Nephron (organoid): ENCODE results near the gene SLC6A11.
A peak's percentile ranks its signal among the peaks of the same experiment; 100 is the strongest.

Experiments
- H3K27ac Mint-ChIP-seq, 3 experiments: 2 replicates each; pipeline ENCODE4 v1.8.0; 2020; ENCODE audit warnings: mixed read lengths in 3 of 3, mild to moderate bottlenecking in 2 of 3, moderate library complexity in 1 of 3
- H3K27me3 Mint-ChIP-seq: 2 replicates; pipeline ENCODE4 v1.8.0; 2021; ENCODE audit warnings: low read depth, mild to moderate bottlenecking, moderate library complexity, mixed read lengths
- H3K36me3 Mint-ChIP-seq: 2 replicates; pipeline ENCODE4 v1.8.0; 2020; ENCODE audit warnings: low read depth, mixed read lengths
- H3K4me1 Mint-ChIP-seq: 2 replicates; pipeline ENCODE4 v1.8.0; 2020; ENCODE audit warnings: mixed read lengths
- H3K4me3 Mint-ChIP-seq, 3 experiments: 2 replicates each; pipeline ENCODE4 v1.8.0; 2020; ENCODE audit warnings: mild to moderate bottlenecking in 3 of 3, mixed read lengths in 3 of 3, moderate library complexity in 2 of 3
- H3K9me3 Mint-ChIP-seq: 2 replicates; pipeline ENCODE4 v1.8.0; 2020; ENCODE audit warnings: mixed read lengths
- TF ChIP-seq, protein P1 (sequence below), 3 experiments: fragments of 200-600 bp; sonication (generic); IDR thresholded peaks; one replicate each; pipeline ENCODE4 v1.5.0; 2021; ENCODE audit warnings: antibody characterized with exemption in 3 of 3; ENCODE audit not compliant: unreplicated experiment in 3 of 3

SLC6A11 gene

DNA sequence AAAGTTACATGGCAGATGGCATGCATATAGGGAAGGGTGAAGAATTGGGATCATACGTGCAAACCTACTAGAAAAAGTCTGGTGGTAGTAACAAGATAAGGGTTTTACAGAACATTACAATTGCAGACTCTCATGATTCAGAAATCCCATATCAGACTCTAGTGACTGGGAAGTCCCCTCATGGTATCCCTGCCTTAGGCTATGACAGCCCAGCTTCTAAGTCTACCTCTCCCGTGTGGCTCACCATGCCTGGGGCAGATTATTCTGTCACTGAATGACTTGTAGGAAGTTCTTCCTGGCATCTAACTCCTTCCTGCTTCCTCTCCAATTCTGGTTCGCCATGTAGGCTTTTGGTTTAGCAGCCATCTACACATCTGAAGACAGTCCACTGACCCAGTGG, 5.7 kb upstream of the SLC6A11 start:
- no peak overlapping the region for H3K4me3 Mint-ChIP-seq
- no peaks in the 10 kb centered on the region for H3K4me1 Mint-ChIP-seq
- TF ChIP-seq, protein P1, sequence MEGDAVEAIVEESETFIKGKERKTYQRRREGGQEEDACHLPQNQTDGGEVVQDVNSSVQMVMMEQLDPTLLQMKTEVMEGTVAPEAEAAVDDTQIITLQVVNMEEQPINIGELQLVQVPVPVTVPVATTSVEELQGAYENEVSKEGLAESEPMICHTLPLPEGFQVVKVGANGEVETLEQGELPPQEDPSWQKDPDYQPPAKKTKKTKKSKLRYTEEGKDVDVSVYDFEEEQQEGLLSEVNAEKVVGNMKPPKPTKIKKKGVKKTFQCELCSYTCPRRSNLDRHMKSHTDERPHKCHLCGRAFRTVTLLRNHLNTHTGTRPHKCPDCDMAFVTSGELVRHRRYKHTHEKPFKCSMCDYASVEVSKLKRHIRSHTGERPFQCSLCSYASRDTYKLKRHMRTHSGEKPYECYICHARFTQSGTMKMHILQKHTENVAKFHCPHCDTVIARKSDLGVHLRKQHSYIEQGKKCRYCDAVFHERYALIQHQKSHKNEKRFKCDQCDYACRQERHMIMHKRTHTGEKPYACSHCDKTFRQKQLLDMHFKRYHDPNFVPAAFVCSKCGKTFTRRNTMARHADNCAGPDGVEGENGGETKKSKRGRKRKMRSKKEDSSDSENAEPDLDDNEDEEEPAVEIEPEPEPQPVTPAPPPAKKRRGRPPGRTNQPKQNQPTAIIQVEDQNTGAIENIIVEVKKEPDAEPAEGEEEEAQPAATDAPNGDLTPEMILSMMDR (IDR thresholded peaks at IDR 0.05; ENCODE audit: unreplicated experiment in 3 of 3), result no peak
- no peaks in the 10 kb centered on the region for H3K36me3 Mint-ChIP-seq
- H3K27me3 Mint-ChIP-seq, result peaks cover 83% of the 10 kb centered on the region
- no peak overlapping the region for H3K27ac Mint-ChIP-seq
- H3K9me3 Mint-ChIP-seq, result no peaks in the 10 kb centered on the region

DNA sequence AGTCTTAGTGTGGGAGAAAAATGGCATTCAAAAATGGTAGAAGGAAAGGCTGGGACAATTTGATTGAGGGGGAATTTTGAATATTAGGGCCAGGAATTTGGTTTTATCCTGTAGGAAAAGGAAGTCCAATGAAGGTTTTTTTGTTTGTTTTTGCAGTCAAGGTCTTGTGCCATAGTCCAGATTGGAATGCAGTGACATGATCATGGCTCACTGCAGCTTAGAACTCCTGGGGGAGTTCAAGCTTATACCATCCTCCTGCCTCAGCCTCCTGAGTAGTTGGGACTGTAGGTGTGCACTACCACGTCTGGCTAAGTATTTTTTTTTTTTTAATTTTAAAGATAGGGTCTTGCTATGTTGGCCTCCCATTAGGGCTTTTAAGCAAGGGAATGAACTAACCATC, 2.6 kb upstream of the SLC6A11 start:
- H3K36me3 Mint-ChIP-seq, result no peaks in the 10 kb centered on the region
- H3K4me3 Mint-ChIP-seq, result no peak overlapping the region
- H3K9me3 Mint-ChIP-seq, result no peaks in the 10 kb centered on the region
- TF ChIP-seq, protein P1 (IDR thresholded peaks at IDR 0.05; ENCODE audit: unreplicated experiment in 3 of 3), result no peak
- peaks cover 88% of the 10 kb centered on the region for H3K27me3 Mint-ChIP-seq
- H3K27ac Mint-ChIP-seq, result no peak overlapping the region
- H3K4me1 Mint-ChIP-seq, result no peaks in the 10 kb centered on the region

DNA sequence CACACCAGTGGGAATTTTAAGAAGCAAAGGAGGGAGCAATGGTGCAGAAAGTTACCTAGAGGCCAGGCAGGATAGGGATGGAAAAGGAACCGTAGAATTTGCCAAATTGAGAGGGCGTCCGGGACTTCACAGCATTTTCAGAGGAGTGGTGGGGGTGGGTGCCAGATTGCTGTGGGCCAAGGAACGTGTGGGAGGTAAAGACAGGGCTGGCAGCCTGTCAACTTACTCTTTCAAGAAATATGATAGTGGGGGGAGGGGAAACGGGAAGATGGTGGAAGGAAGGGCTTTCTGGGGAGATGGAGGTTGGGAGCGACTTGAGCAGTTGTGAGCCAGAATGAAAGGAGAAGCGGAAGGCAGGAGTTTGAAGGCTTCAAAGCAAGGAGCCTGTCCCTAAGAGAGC, 1.4 kb upstream of the SLC6A11 start:
- no peaks in the 10 kb centered on the region for H3K9me3 Mint-ChIP-seq
- H3K4me3 Mint-ChIP-seq, result peak overlapping the region; percentile 3 to 28 (median 9)
- TF ChIP-seq, protein P1 (IDR thresholded peaks at IDR 0.05; ENCODE audit: unreplicated experiment in 3 of 3), result no peak
- H3K27me3 Mint-ChIP-seq, result peaks cover 91% of the 10 kb centered on the region
- no peaks in the 10 kb centered on the region for H3K36me3 Mint-ChIP-seq
- no peaks in the 10 kb centered on the region for H3K4me1 Mint-ChIP-seq
- H3K27ac Mint-ChIP-seq, result no peak overlapping the region

DNA sequence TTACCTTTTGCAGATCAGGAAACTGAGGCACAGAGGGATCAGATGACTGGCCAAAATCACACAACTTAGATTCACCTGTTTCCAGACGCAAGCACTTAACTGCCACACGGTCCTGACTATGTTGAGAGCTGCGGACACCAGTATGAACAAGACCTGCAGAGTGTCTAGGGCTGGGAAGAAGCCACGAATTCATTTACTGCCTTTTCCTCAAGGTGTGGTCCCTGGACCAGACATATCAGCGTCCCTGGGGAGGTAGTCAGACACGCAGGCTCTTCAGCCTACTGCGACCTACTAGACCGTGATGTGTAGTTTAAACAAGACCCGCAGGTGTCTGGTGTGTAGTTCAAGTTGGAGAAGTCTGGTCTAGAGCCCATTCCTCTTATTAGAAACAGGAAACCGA, 541 bp upstream of the SLC6A11 start:
- Mint-ChIP-seq H3K27ac (no peak overlapping the region), H3K9me3 (no peaks in the 10 kb centered on the region), H3K4me3 (peak overlapping the region; percentile 49 to 71 (median 70)), H3K36me3 (no peaks in the 10 kb centered on the region), H3K27me3 (peaks cover 91% of the 10 kb centered on the region), H3K4me1 (no peaks in the 10 kb centered on the region)
- TF ChIP-seq, protein P1 (IDR thresholded peaks at IDR 0.05; ENCODE audit: unreplicated experiment in 3 of 3), result no peak

DNA sequence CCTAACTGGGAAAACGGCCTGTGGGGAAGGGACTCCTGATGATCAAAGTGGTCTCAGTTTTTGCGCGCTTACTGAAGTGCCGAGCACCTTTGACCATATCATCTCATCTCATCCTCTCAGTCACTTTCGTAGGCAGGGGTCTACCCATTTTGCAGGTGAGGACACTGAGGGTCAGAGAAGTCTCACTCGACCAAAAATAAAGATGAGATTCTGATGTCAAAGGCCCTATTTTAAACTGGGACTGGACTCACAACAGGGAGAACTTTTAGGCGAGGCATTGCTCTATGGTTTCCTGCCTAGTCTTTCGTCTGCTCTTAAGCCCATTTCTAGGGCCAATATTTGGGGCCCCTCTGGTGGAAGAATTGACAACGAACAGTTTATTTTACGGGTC, 830 bp downstream of the SLC6A11 start:
- Mint-ChIP-seq H3K27me3 (peaks cover 91% of the 10 kb centered on the region), H3K36me3 (no peaks in the 10 kb centered on the region), H3K4me1 (no peaks in the 10 kb centered on the region), H3K4me3 (peak overlapping the region in 1 of 3 experiments; percentile 15), H3K9me3 (no peaks in the 10 kb centered on the region), H3K27ac (no peak overlapping the region)
- TF ChIP-seq, protein P1 (IDR thresholded peaks at IDR 0.05; ENCODE audit: unreplicated experiment in 3 of 3), result no peak

DNA sequence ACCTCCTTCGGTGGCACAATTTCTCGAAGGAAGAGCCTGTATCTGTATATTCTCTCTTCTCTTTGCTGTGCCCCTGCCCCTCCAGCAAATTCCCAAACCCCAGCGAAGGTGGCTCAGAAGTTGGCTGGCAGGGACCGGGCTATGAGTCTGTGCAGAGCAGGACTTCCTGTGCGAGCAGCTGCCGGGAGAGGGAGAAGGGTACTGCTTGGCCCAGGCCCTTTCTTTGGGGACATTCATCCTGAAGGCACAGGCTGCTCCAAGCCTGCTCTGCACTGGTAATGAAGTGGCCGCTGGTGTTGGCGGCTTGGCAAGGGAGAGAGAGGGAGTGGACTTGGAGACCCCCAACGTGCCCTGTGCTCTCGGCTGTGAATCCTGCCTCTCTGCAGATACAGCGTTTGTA, 1.5 kb downstream of the SLC6A11 start:
- TF ChIP-seq, protein P1 (IDR thresholded peaks at IDR 0.05; ENCODE audit: unreplicated experiment in 3 of 3), result no peak
- Mint-ChIP-seq H3K9me3 (no peaks in the 10 kb centered on the region), H3K27me3 (peaks cover 91% of the 10 kb centered on the region), H3K4me3 (no peak overlapping the region), H3K36me3 (no peaks in the 10 kb centered on the region), H3K27ac (no peak overlapping the region), H3K4me1 (no peaks in the 10 kb centered on the region)
